ENCODE results near the gene RARG. TPM values are rescaled to one million over a fixed set of nuclear protein-coding genes. Genes with fewer than 3 reads are reported as not detected.
A peak's percentile ranks its signal among the peaks of the same experiment; 100 is the strongest.

The RARG gene
- total RNA-seq, 1 donor from 2014 or later, result 79.1 TPM

DNA sequence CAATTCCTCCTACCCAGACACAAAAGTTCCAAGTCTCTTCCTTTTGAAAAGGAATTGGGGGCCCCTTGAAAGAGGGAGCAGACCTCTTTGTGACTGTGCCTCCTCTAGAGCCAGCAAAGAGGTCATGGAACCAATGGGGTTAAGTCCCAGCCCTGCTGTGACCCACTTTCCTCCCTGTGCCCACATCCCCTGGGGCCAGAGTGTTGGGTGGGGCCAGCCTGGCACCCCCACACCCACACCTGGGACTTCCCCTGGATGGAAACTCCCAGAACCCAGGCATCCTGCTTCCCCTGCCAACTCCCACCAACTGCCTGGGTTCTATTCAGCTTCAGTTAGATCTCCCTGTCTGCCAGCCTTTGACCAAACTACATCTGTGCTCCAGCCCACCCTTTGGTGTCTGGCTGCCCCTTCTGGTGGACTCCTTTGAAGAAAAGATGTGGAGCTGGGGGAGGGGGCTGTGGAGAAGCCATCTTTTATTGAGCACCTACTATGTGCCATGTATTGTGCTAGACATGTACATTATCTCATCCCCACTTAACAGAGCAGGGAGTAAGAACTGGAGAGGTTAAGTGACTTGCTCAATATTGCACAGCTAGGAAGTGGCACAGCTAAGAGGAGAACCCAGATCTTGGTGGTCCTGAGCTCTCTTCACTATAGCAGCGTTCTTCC, 4.6 kb upstream of the RARG start:
- Histone ChIP-seq H3K36me3 (no peaks in the 10 kb centered on the region), H3K4me1 (peaks cover 41% of the 10 kb centered on the region), H3K4me3 (no peak overlapping the region), H3K27ac (no peak overlapping the region), H3K9me3 (no peaks in the 10 kb centered on the region), H3K27me3 (no peaks in the 10 kb centered on the region)
- intact Hi-C loops (cut with DNase I), result no loop called here
- TF ChIP-seq, protein P1, sequence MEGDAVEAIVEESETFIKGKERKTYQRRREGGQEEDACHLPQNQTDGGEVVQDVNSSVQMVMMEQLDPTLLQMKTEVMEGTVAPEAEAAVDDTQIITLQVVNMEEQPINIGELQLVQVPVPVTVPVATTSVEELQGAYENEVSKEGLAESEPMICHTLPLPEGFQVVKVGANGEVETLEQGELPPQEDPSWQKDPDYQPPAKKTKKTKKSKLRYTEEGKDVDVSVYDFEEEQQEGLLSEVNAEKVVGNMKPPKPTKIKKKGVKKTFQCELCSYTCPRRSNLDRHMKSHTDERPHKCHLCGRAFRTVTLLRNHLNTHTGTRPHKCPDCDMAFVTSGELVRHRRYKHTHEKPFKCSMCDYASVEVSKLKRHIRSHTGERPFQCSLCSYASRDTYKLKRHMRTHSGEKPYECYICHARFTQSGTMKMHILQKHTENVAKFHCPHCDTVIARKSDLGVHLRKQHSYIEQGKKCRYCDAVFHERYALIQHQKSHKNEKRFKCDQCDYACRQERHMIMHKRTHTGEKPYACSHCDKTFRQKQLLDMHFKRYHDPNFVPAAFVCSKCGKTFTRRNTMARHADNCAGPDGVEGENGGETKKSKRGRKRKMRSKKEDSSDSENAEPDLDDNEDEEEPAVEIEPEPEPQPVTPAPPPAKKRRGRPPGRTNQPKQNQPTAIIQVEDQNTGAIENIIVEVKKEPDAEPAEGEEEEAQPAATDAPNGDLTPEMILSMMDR (IDR thresholded peaks at IDR 0.05), result no peak
- TF ChIP-seq POLR2A (IDR thresholded peaks at IDR 0.05) (no peak), POLR2AphosphoS5 (IDR thresholded peaks at IDR 0.05; ENCODE audit: insufficient read depth in 1 of 2, low read depth in 1 of 2) (no peak)
- no peak for DNase-seq (ENCODE audit: extremely low spot score in 2 of 2)

DNA sequence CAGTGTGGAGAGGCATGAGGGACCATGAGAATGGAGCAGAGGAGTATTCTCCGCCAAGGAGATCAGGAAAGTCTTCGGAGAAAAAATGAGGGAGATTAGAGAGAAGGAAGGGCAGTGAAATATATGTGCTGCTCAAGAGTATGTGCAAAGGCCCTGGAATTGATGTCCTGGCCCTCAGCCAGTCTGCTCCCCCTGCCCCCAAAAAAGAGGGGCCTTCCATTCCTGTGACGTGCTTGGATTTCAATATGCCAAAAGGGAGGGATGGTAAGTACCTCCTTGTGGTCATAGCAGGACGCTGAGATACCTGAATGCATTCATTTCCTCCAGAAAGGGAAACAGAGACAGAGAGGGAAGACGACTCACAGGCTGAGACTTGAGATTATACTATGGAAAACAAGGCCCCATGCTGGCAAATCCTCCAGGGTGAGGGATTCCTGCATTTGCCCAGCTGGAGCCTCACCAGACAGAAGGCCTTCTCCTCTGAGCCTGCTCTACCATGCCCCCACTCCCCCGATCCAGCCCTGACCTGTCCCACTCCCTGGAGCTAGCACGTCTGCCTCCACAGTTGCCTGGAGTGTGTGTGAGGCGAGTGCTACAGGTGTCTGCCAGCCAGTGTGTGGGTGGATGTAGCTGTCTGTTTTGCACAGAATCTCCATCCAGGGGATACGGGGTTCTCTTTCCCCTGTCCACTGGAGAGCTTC, 3.9 kb upstream of the RARG start:
- Histone ChIP-seq H3K27ac (no peak overlapping the region), H3K4me3 (no peak overlapping the region), H3K27me3 (no peaks in the 10 kb centered on the region), H3K4me1 (peaks cover 46% of the 10 kb centered on the region), H3K9me3 (no peaks in the 10 kb centered on the region), H3K36me3 (no peaks in the 10 kb centered on the region)
- TF ChIP-seq POLR2A (IDR thresholded peaks at IDR 0.05), result no peak
- TF ChIP-seq, protein P1 (IDR thresholded peaks at IDR 0.05), result no peak
- TF ChIP-seq POLR2AphosphoS5 (IDR thresholded peaks at IDR 0.05; ENCODE audit: insufficient read depth in 1 of 2, low read depth in 1 of 2), result no peak
- intact Hi-C loops (cut with DNase I), result no loop called here
- peak in 1 of 2 donors; percentile 82 for DNase-seq (ENCODE audit: extremely low spot score in 2 of 2)

DNA sequence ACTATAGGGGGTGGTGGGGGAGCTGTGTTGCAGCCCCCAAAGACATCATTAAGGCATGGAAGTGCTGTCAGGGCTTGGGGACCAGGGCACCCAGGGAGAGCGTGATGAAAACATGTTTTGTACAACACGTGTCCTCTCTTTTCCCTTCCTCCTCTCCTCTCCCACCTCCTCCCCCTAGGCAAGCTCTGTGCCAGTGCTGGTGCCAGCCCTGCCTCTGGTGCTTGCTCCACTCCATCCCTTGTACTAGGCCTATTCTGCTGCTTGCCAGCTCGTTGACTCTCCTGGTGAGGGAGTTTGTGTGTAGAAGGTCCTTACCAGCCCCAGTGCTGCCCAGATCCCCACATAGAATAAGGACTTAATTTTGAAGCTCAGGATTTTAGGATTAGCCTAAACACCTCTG, 3.2 kb upstream of the RARG start:
- Histone ChIP-seq H3K9me3 (no peaks in the 10 kb centered on the region), H3K36me3 (no peaks in the 10 kb centered on the region), H3K27ac (peak overlapping the region; percentile 95), H3K27me3 (no peaks in the 10 kb centered on the region), H3K4me1 (peaks cover 53% of the 10 kb centered on the region), H3K4me3 (no peak overlapping the region)
- TF ChIP-seq POLR2A (IDR thresholded peaks at IDR 0.05), result no peak
- TF ChIP-seq POLR2AphosphoS5 (IDR thresholded peaks at IDR 0.05; ENCODE audit: insufficient read depth in 1 of 2, low read depth in 1 of 2), result no peak
- peak in 1 of 2 donors; percentile 75 for DNase-seq (ENCODE audit: extremely low spot score in 2 of 2)
- intact Hi-C loops (cut with DNase I), result no loop called here

DNA sequence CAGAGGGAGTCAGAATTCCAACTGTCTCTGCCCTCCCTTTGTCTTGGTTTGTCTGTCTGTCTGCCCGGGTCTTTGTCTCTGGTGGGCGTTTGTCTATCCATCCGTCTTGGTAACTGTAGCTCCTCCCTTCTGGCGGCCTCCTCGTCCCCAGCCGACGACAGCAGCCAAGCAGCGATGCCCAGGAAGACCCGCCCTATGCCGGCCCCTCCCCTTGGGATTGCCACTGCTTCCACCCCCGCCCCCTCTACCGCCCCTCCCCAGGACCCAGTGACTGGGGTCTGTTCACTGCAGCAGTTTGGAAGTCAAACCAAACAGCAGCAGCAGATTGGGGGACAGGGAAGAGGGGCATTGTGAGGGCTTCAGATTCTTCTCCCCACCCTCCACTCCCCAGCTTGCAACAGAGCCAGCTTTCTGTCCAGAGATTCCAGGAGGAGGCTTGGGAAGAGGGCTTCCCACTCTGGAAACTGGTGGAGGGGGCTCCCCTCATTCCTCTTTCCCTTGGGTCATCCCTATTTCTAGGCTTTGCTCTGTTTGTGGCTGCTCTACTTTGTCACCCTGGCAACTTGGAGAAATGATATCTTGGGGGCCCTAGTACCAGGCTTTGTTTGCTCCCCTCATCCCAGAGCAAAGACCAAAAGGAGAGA, 2.4 kb upstream of the RARG start:
- peak in 1 of 2 donors; percentile 75 for DNase-seq (ENCODE audit: extremely low spot score in 2 of 2)
- TF ChIP-seq POLR2AphosphoS5 (IDR thresholded peaks at IDR 0.05; ENCODE audit: insufficient read depth in 1 of 2, low read depth in 1 of 2) (no peak), POLR2A (IDR thresholded peaks at IDR 0.05) (no peak)
- TF ChIP-seq, protein P1 (IDR thresholded peaks at IDR 0.05), result no peak
- Histone ChIP-seq H3K4me3 (peak overlapping the region in 1 of 2 donors; percentile 72), H3K4me1 (peaks cover 61% of the 10 kb centered on the region), H3K27me3 (no peaks in the 10 kb centered on the region), H3K36me3 (no peaks in the 10 kb centered on the region), H3K27ac (peak overlapping the region; percentile 95), H3K9me3 (no peaks in the 10 kb centered on the region)
- intact Hi-C loops (cut with DNase I), result no loop called here

DNA sequence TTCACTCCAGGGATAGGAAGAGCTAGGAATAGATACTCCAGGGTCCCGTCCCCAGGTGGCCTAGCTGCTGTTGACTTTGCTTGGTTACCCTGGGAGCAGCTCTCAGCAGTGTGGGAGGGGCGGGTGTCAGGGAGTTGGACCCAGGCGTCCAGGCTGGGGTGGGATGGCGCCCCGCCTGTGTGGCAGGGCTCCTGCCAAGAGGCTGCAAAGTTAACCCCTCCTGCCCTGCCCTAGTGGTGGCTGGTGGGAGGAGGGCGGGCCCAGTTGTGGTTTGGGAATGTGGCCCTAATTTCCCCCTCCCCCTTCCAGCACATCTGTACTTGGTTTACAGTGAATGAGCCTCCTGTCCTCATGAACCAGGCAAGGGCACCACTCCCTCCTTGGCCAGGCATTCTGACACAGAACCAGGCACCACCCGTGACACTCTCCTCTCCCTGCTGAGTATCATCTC, 1.7 kb upstream of the RARG start:
- Histone ChIP-seq H3K4me1 (peaks cover 68% of the 10 kb centered on the region), H3K9me3 (no peaks in the 10 kb centered on the region), H3K27ac (peak overlapping the region; percentile 95), H3K36me3 (no peaks in the 10 kb centered on the region), H3K4me3 (peak overlapping the region in 1 of 2 donors; percentile 72), H3K27me3 (no peaks in the 10 kb centered on the region)
- intact Hi-C loops (cut with DNase I), result no loop called here
- DNase-seq (ENCODE audit: extremely low spot score in 2 of 2), result peak in 1 of 2 donors; percentile 86
- TF ChIP-seq, protein P1 (IDR thresholded peaks at IDR 0.05), result no peak
- TF ChIP-seq POLR2AphosphoS5 (IDR thresholded peaks at IDR 0.05; ENCODE audit: insufficient read depth in 1 of 2, low read depth in 1 of 2) (no peak), POLR2A (IDR thresholded peaks at IDR 0.05) (no peak)
